HEK293 (cell line): ENCODE measurements around the gene SETD5.

Source experiments
- YY1 ChIP-seq: fragments of 450-650 bp; formaldehyde crosslinking; IDR thresholded peaks from 2 replicates; pipeline ENCODE4 v1.5.1; 2018; ENCODE audit warnings: missing biosample characterization, missing genetic modification characterization
- ZBTB7A ChIP-seq: fragments of 450-650 bp; formaldehyde crosslinking; IDR thresholded peaks from 2 replicates; pipeline ENCODE4 v1.5.1; 2016; ENCODE audit warnings: low read depth, missing biosample characterization, missing genetic modification characterization
- ZNF121 ChIP-seq: fragments of 450-650 bp; formaldehyde crosslinking; IDR thresholded peaks from 2 replicates; pipeline ENCODE4 v1.5.1; 2016; ENCODE audit warnings: missing biosample characterization, missing genetic modification characterization
- ZNF155 ChIP-seq: fragments of 450-650 bp; formaldehyde crosslinking; IDR thresholded peaks from 2 replicates; pipeline ENCODE4 v1.5.1; 2016; ENCODE audit warnings: missing biosample characterization, missing genetic modification characterization
- ZNF19 ChIP-seq: fragments of 450-650 bp; formaldehyde crosslinking; IDR thresholded peaks from 2 replicates; pipeline ENCODE4; 2016; ENCODE audit warnings: missing biosample characterization, missing genetic modification characterization, low read depth
- ZNF701 ChIP-seq: fragments of 450-650 bp; formaldehyde crosslinking; IDR thresholded peaks from 2 replicates; pipeline ENCODE4 v1.5.1; 2016; ENCODE audit warnings: missing biosample characterization, missing genetic modification characterization
- ZXDB ChIP-seq: fragments of 450-650 bp; formaldehyde crosslinking; IDR thresholded peaks from 2 replicates; pipeline ENCODE4 v1.5.1; 2016; ENCODE audit warnings: missing biosample characterization, missing genetic modification characterization
- TF ChIP-seq, protein P1 (sequence below): fragments of 450-650 bp; formaldehyde crosslinking; IDR thresholded peaks from 2 replicates; pipeline ENCODE4 v1.5.1; 2016; ENCODE audit warnings: missing biosample characterization, missing genetic modification characterization

DNA sequence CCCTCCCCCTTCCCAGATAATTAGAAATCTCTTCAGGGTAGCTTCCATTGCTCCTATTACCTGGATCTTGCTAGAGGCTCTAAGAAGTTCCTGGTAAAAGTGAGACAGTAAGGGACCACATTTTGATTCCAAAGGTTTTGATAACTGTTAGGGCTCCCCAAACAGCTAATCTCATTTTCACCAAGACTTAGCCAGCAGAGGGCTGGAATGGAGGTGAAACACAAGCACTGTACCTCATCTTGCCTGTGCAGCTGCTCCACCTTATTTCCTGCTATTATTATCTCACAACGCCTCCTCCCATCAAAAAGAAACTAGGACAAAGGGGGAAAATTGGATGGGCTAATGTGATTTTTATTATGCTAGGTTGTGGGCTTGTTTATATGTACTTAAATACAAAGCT lies 7.3 kb downstream of the SETD5 start:
- TF ChIP-seq, protein P1, sequence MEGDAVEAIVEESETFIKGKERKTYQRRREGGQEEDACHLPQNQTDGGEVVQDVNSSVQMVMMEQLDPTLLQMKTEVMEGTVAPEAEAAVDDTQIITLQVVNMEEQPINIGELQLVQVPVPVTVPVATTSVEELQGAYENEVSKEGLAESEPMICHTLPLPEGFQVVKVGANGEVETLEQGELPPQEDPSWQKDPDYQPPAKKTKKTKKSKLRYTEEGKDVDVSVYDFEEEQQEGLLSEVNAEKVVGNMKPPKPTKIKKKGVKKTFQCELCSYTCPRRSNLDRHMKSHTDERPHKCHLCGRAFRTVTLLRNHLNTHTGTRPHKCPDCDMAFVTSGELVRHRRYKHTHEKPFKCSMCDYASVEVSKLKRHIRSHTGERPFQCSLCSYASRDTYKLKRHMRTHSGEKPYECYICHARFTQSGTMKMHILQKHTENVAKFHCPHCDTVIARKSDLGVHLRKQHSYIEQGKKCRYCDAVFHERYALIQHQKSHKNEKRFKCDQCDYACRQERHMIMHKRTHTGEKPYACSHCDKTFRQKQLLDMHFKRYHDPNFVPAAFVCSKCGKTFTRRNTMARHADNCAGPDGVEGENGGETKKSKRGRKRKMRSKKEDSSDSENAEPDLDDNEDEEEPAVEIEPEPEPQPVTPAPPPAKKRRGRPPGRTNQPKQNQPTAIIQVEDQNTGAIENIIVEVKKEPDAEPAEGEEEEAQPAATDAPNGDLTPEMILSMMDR (tag by site-specific recombination): 0 out of 2 replicates have a peak, but pooled peaks have one; percentile 32
- TF ChIP-seq ZNF701 (no peak), ZXDB (tag by site-specific recombination) (no peak), ZNF19 (tag by site-specific recombination) (no peak), ZNF155 (tag by site-specific recombination) (no peak), YY1 (no peak), ZNF121 (tag by site-specific recombination) (no peak), ZBTB7A (tag by site-specific recombination) (no peak)
